Motor neuron (in vitro differentiated cells): ENCODE results near the gene COL25A1. TPM values are rescaled to one million over a fixed set of nuclear protein-coding genes. Genes with fewer than 3 reads are reported as not detected.
"Not testable (repeated sequence)": the region's sequence is repeated elsewhere in the genome, so short reads cannot be mapped to it uniquely, and the experiment has no call there.

Experiments
- ATAC-seq, 8 experiments: fragments of 200-7000 bp; cut with Tn5 transposase; replicated peaks in 6 of 8; 2 replicates each; pipeline ENCODE4 v1.8.0; 2021; ENCODE audit warnings: mild to moderate bottlenecking in 8 of 8, moderate library complexity in 8 of 8
- H3K27ac ChIP-seq, 2 donors: fragments of 250-450 bp; sonication (Bioruptor Pico); 2 replicates each; pipeline ENCODE4 v1.9.0; 2021; ENCODE audit warnings: antibody characterized with exemption in 2 of 2, mild to moderate bottlenecking in 2 of 2, moderate library complexity in 1 of 2
- H3K4me1 ChIP-seq, 2 donors: fragments of 250-450 bp; sonication (Bioruptor Pico); replicated peaks in 1 of 2; 2 replicates each; pipeline ENCODE4 v1.6.1; 2021; ENCODE audit warnings: antibody characterized with exemption in 2 of 2, mild to moderate bottlenecking in 2 of 2, moderate library complexity in 1 of 2
- H3K4me3 ChIP-seq, 5 donors: fragments of 250-450 bp; sonication (Bioruptor Pico); 2 replicates each; pipeline ENCODE4 v1.9.0; 2021; ENCODE audit warnings: antibody characterized with exemption in 5 of 5, mild to moderate bottlenecking in 5 of 5, moderate library complexity in 4 of 5
- WGBS, 10 experiments: fragments of 450-650 bp; shearing (Covaris generic); methylation state at CpG; one replicate each; pipeline ENCODE4 v1.0.0; 2022; 5-methylcytosine and 5-hydroxymethylcytosine counted together
- in situ Hi-C, 9 experiments: fragments of 400-800 bp; cut with MboI; loops; one replicate each; pipeline ENCODE4 v1.15.0; 2021; ENCODE audit warnings: low sequenced_read_pairs in 9 of 9, low pct_unique_long_range_greater_than_20kb in 2 of 9; ENCODE audit not compliant: unreplicated experiment in 9 of 9
- total RNA-seq, 8 experiments: library from RNA; unstranded; fragments of 300-600 nt; gene quantifications; 2 replicates each; pipeline versions ENCODE4 v1.2.3 to v1.2.4, GENCODE V29; 2022

COL25A1 gene
- total RNA-seq, 8 experiments from 2014 or later, result 1.3 to 15.1 (median 2.7) TPM

- Histone ChIP-seq H3K4me3 (no peak overlapping the region), H3K4me1 (no peaks in the 10 kb centered on the region), H3K27ac (no peak overlapping the region)
- in situ Hi-C loops, result no loop called here
- no peak for ATAC-seq
Observed at GRCh38 chr4:109149836-109150235, 152.6 kb downstream of the COL25A1 start.

- no peaks in the 10 kb centered on the region for H3K4me1 ChIP-seq
- WGBS, 10 experiments, result 63 to 100% (median 94%) methylated on average over 1 to 2 of the region's 2 CpGs
- in situ Hi-C loops, result no loop called here
- no peak overlapping the region for H3K27ac ChIP-seq
- H3K4me3 ChIP-seq, result no peak overlapping the region
- no peak for ATAC-seq
Observed at GRCh38 chr4:109148577-109149075, 153.8 kb downstream of the COL25A1 start.

GRCh38 chr4:109147135-109147534 is 155.3 kb downstream of the COL25A1 start:
- H3K4me3 ChIP-seq, result no peak overlapping the region
- H3K27ac ChIP-seq, result no peak overlapping the region
- 17 to 100% (median 56%) methylated on average over 1 of the region's 1 CpG; no CpG with 5 or more reads in 4 of the 10 experiments for WGBS, 10 experiments
- H3K4me1 ChIP-seq, result no peaks in the 10 kb centered on the region
- ATAC-seq, result no peak
- in situ Hi-C loops, result no loop called here

- no peak overlapping the region for H3K4me3 ChIP-seq
- ATAC-seq, result no peak
- 20 to 100% (median 86%) methylated on average over 1 of the region's 1 CpG; no CpG with 5 or more reads in 3 of the 10 experiments for WGBS, 10 experiments
- H3K27ac ChIP-seq, result no peak overlapping the region
- in situ Hi-C loops, result no loop called here
- H3K4me1 ChIP-seq, result no peaks in the 10 kb centered on the region
Observed at GRCh38 chr4:109146499-109146898, 156.0 kb downstream of the COL25A1 start.

- ATAC-seq, H3K4me1 ChIP-seq, H3K27ac ChIP-seq, in situ Hi-C loops, H3K4me3 ChIP-seq: not testable (repeated sequence)
- WGBS, 10 experiments, result 80 to 100% (median 100%) methylated on average over 1 to 2 of the region's 2 CpGs; no CpG with 5 or more reads in 4 of the 10 experiments
Observed at GRCh38 chr4:109138125-109138524, 164.3 kb downstream of the COL25A1 start.

- Histone ChIP-seq H3K4me3 (no peak overlapping the region), H3K4me1 (no peaks in the 10 kb centered on the region), H3K27ac (no peak overlapping the region)
- ATAC-seq, result peak in 1 of 8 experiments; percentile 22
- in situ Hi-C loops, result no loop called here
Observed at GRCh38 chr4:109134921-109135320, 167.5 kb downstream of the COL25A1 start.

GRCh38 chr4:109134268-109134667 is 168.2 kb downstream of the COL25A1 start:
- Histone ChIP-seq H3K4me3 (no peak overlapping the region), H3K4me1 (no peaks in the 10 kb centered on the region), H3K27ac (no peak overlapping the region)
- 50 to 94% (median 74%) methylated on average over 1 to 2 of the region's 2 CpGs; no CpG with 5 or more reads in 4 of the 10 experiments for WGBS, 10 experiments
- no peak for ATAC-seq
- in situ Hi-C loops, result no loop called here

GRCh38 chr4:109131559-109131958 is 170.9 kb downstream of the COL25A1 start:
- WGBS, 10 experiments, result 44 to 93% (median 72%) methylated on average over 1 to 4 of the region's 6 CpGs; no CpG with 5 or more reads in 4 of the 10 experiments
- in situ Hi-C loops, result no loop called here
- no peak for ATAC-seq

GRCh38 chr4:109128589-109128988 is 173.9 kb downstream of the COL25A1 start:
- in situ Hi-C loops, result no loop called here
- H3K27ac ChIP-seq, result no peak overlapping the region
- no peak for ATAC-seq
- 39 to 93% (median 60%) methylated on average over 1 to 2 of the region's 2 CpGs; no CpG with 5 or more reads in 3 of the 10 experiments for WGBS, 10 experiments
- no peaks in the 10 kb centered on the region for H3K4me1 ChIP-seq
- no peak overlapping the region for H3K4me3 ChIP-seq

More at GRCh38 chr4:109131559-109131958, 170.9 kb downstream of the COL25A1 start:
- no peaks in the 10 kb centered on the region for H3K4me1 ChIP-seq
- H3K27ac ChIP-seq, result no peak overlapping the region
- H3K4me3 ChIP-seq, result no peak overlapping the region

GRCh38 chr4:109127866-109128265 is 174.6 kb downstream of the COL25A1 start:
- Histone ChIP-seq H3K4me3 (no peak overlapping the region), H3K27ac (no peak overlapping the region), H3K4me1 (no peaks in the 10 kb centered on the region)
- in situ Hi-C loops, result no loop called here
- 88 to 100% (median 100%) methylated on average over 1 to 2 of the region's 2 CpGs; no CpG with 5 or more reads in 1 of the 10 experiments for WGBS, 10 experiments
- no peak for ATAC-seq

GRCh38 chr4:109126856-109127255 is 175.6 kb downstream of the COL25A1 start:
- in situ Hi-C loops, result no loop called here
- ATAC-seq, result no peak
- Histone ChIP-seq H3K4me1 (no peaks in the 10 kb centered on the region), H3K4me3 (no peak overlapping the region), H3K27ac (no peak overlapping the region)
- WGBS, 10 experiments, result 34 to 100% (median 70%) methylated on average over 1 to 2 of the region's 2 CpGs

- peak in 2 of 8 experiments; percentile 75 to 94 for ATAC-seq
- 40 to 75% (median 53%) methylated on average over 1 of the region's 1 CpG; no CpG with 5 or more reads in 4 of the 10 experiments for WGBS, 10 experiments
- in situ Hi-C loops, result no loop called here
- no peaks in the 10 kb centered on the region for H3K4me1 ChIP-seq
- no peak overlapping the region for H3K4me3 ChIP-seq
- no peak overlapping the region for H3K27ac ChIP-seq
Observed at GRCh38 chr4:109125084-109125483, 177.4 kb downstream of the COL25A1 start.

- no peak for ATAC-seq
- no peak overlapping the region for H3K27ac ChIP-seq
- WGBS, 10 experiments, result 33 to 100% (median 86%) methylated on average over 1 of the region's 1 CpG; no CpG with 5 or more reads in 1 of the 10 experiments
- H3K4me1 ChIP-seq, result no peaks in the 10 kb centered on the region
- in situ Hi-C loops, result no loop called here
- H3K4me3 ChIP-seq, result no peak overlapping the region
Observed at GRCh38 chr4:109123951-109124350, 178.5 kb downstream of the COL25A1 start.

- H3K4me3 ChIP-seq, result no peak overlapping the region
- H3K27ac ChIP-seq, result no peak overlapping the region
- in situ Hi-C loops, result no loop called here
- ATAC-seq, result no peak
- no peaks in the 10 kb centered on the region for H3K4me1 ChIP-seq
- WGBS, 10 experiments, result 38 to 100% (median 100%) methylated on average over 1 of the region's 1 CpG
Observed at GRCh38 chr4:109121561-109121960, 180.9 kb downstream of the COL25A1 start.
